HepG2 (cell line): ENCODE data around the gene GRHPR. TPM values are rescaled to one million over a fixed set of nuclear protein-coding genes. Genes with fewer than 3 reads are reported as not detected.

Experiments used
- AKAP8 ChIP-seq: sonication (generic); formaldehyde crosslinking; IDR thresholded peaks from 2 replicates; pipeline ENCODE4 v1.5.1; 2020; ENCODE audit warnings: mild to moderate bottlenecking, missing genetic modification reagents
- ASH2L ChIP-seq: fragments of 300-600, 200-600 bp; sonication (generic); IDR thresholded peaks from 2 replicates; pipeline ENCODE4 v1.7.0; 2017; ENCODE audit warnings: low read depth, mild to moderate bottlenecking, moderate library complexity, mixed read lengths, low read length; ENCODE audit not compliant: insufficient read length
- ATF7 ChIP-seq, 2 experiments: fragments of 450-650 bp in 1 of 2; sonication (generic) in 1 of 2; formaldehyde crosslinking in 1 of 2; IDR thresholded peaks; 2 replicates each; pipeline versions ENCODE4 v1.4.0 to v1.6.1; 2016 to 2020; ENCODE audit warnings: antibody characterized with exemption in 1 of 2, mild to moderate bottlenecking in 1 of 2, missing genetic modification reagents in 1 of 2
- BCL6 ChIP-seq: IDR thresholded peaks from 2 replicates; pipeline ENCODE4 v1.6.1; 2016; ENCODE audit warnings: missing genetic modification reagents, missing compliant biosample characterization
- CCAR2 ChIP-seq: fragments of 200-400 bp; formaldehyde crosslinking; optimal IDR thresholded peaks from 2 replicates; pipeline ENCODE3; 2018; ENCODE audit warnings: low read depth, mild to moderate bottlenecking, low read length, moderate library complexity
- EP300 ChIP-seq, 3 experiments: sonication (generic) in 1 of 3; formaldehyde crosslinking in 1 of 3; IDR thresholded peaks; 2 replicates each; pipeline versions ENCODE4 v1.5.1 to v1.6.1; 2011 to 2020; ENCODE audit warnings: low read depth in 2 of 3, low read length in 2 of 3, borderline replicate concordance in 1 of 3, improper control_type of control experiment in 1 of 3, mild to moderate bottlenecking in 1 of 3, missing genetic modification reagents in 1 of 3, moderate library complexity in 1 of 3
- GATA4 ChIP-seq: sonication (generic); IDR thresholded peaks from 2 replicates; pipeline ENCODE4 v1.6.1; 2016; ENCODE audit warnings: antibody characterized with exemption, low read depth, borderline replicate concordance
- HDAC1 ChIP-seq: sonication (generic); formaldehyde crosslinking; IDR thresholded peaks from 2 replicates; pipeline ENCODE4 v1.5.1; 2020; ENCODE audit warnings: mild to moderate bottlenecking, missing genetic modification reagents
- NAIF1 ChIP-seq: sonication (generic); formaldehyde crosslinking; IDR thresholded peaks from 2 replicates; pipeline ENCODE4 v1.5.0; 2020; ENCODE audit warnings: mild to moderate bottlenecking, missing genetic modification reagents, borderline replicate concordance
- ONECUT2 ChIP-seq: sonication (generic); formaldehyde crosslinking; IDR thresholded peaks from 2 replicates; pipeline ENCODE4 v1.4.0; 2020; ENCODE audit warnings: missing genetic modification reagents
- POLR2A ChIP-seq, 2 experiments: IDR thresholded peaks; 2 replicates each; pipeline ENCODE4 v1.6.1; 2011; ENCODE audit warnings: low read depth in 2 of 2, low read length in 2 of 2, mild to moderate bottlenecking in 1 of 2, moderate library complexity in 1 of 2; ENCODE audit not compliant: insufficient read depth in 1 of 2
- RARA ChIP-seq: IDR thresholded peaks from 2 replicates; pipeline ENCODE4 v1.6.1; 2016; ENCODE audit warnings: missing genetic modification reagents, missing compliant biosample characterization
- SRY ChIP-seq: sonication (generic); formaldehyde crosslinking; IDR thresholded peaks from 2 replicates; pipeline ENCODE4 v1.8.0; 2022; ENCODE audit warnings: mild to moderate bottlenecking, missing genetic modification reagents
- ZFX ChIP-seq: sonication (generic); formaldehyde crosslinking; IDR thresholded peaks from 2 replicates; pipeline ENCODE4 v1.4.0; 2020; ENCODE audit warnings: mild to moderate bottlenecking, low read depth, missing genetic modification reagents, moderate library complexity
- ZNF33A ChIP-seq: sonication (generic); formaldehyde crosslinking; IDR thresholded peaks from 2 replicates; pipeline ENCODE4 v1.5.1; 2020; ENCODE audit warnings: missing genetic modification reagents, mild to moderate bottlenecking, moderate library complexity, borderline replicate concordance
- ZNF501 ChIP-seq: sonication (generic); formaldehyde crosslinking; IDR thresholded peaks from 2 replicates; pipeline ENCODE4 v1.5.1; 2020; ENCODE audit warnings: mild to moderate bottlenecking, moderate library complexity, missing genetic modification reagents
- ZNF510 ChIP-seq: sonication (generic); formaldehyde crosslinking; IDR thresholded peaks from 2 replicates; pipeline ENCODE4 v1.4.0; 2020; ENCODE audit warnings: low read depth, mild to moderate bottlenecking, missing genetic modification reagents
- ZNF563 ChIP-seq: sonication (generic); formaldehyde crosslinking; IDR thresholded peaks from 2 replicates; pipeline ENCODE4 v1.8.0; 2022; ENCODE audit warnings: mild to moderate bottlenecking, moderate library complexity, missing genetic modification reagents
- ZNF652 ChIP-seq: IDR thresholded peaks from 2 replicates; pipeline ENCODE4 v1.6.1; 2016; ENCODE audit warnings: low read depth, borderline replicate concordance
- ZNF720 ChIP-seq: sonication (generic); formaldehyde crosslinking; IDR thresholded peaks from 2 replicates; pipeline ENCODE4 v1.4.0; 2020; ENCODE audit warnings: missing genetic modification reagents
- ZNF724P ChIP-seq: sonication (generic); formaldehyde crosslinking; IDR thresholded peaks from 2 replicates; pipeline ENCODE4 v1.8.0; 2022; ENCODE audit warnings: missing genetic modification reagents, borderline replicate concordance
- ZNF83 ChIP-seq: sonication (generic); formaldehyde crosslinking; IDR thresholded peaks from 2 replicates; pipeline ENCODE4 v1.4.0; 2020; ENCODE audit warnings: missing genetic modification reagents, mild to moderate bottlenecking, borderline replicate concordance
- polyA plus RNA-seq, 8 experiments: library from polyadenylated mRNA; depleted of rRNA in 3 of 8; stranded (reverse) in 7 of 8; unstranded in 1 of 8; fragments of >200 nt; fragmentation: Illumina TruSeq in 4 of 8; extraction: Trizol in 4 of 8; gene quantifications; 2 replicates each; pipeline versions ENCODE4 v1.2.1 to v1.2.3, GENCODE V29; 2011 to 2016; ENCODE audit warnings: low read depth in 4 of 8, missing spikeins in 1 of 8, mixed read lengths in 1 of 8; ENCODE audit not compliant: insufficient read depth in 1 of 8
- total RNA-seq, 5 experiments: library from RNA; depleted of rRNA; stranded (reverse); fragments of >200 nt; fragmentation: Illumina TruSeq; extraction: Trizol; gene quantifications; 2 replicates each; pipeline ENCODE4 v1.2.3, GENCODE V29; 2016; ENCODE audit warnings: low read depth in 1 of 5
- TF ChIP-seq, protein P1 (sequence below), 2 experiments: sonication (generic) in 1 of 2; formaldehyde crosslinking in 1 of 2; IDR thresholded peaks; 2 replicates each; pipeline versions ENCODE4 v1.5.1 to v1.6.1; 2011 to 2020; ENCODE audit warnings: borderline replicate concordance in 1 of 2, low read depth in 1 of 2, low read length in 1 of 2, mild to moderate bottlenecking in 1 of 2, missing genetic modification reagents in 1 of 2, moderate library complexity in 1 of 2
- TF ChIP-seq, protein P2 (sequence below): fragments of 450-650 bp; IDR thresholded peaks from 2 replicates; pipeline ENCODE4 v1.6.1; 2017
- TF ChIP-seq, protein P3 (sequence below): sonication (generic); formaldehyde crosslinking; IDR thresholded peaks from 2 replicates; pipeline ENCODE4 v1.9.0; 2021; ENCODE audit warnings: missing genetic modification reagents, mild to moderate bottlenecking, borderline replicate concordance

Gene GRHPR
- total and polyA plus RNA-seq, 2 of the 13 experiments (the other 11 are each of a cell fraction or from before 2014, with no cell fraction given) = 113 to 115 TPM

DNA sequence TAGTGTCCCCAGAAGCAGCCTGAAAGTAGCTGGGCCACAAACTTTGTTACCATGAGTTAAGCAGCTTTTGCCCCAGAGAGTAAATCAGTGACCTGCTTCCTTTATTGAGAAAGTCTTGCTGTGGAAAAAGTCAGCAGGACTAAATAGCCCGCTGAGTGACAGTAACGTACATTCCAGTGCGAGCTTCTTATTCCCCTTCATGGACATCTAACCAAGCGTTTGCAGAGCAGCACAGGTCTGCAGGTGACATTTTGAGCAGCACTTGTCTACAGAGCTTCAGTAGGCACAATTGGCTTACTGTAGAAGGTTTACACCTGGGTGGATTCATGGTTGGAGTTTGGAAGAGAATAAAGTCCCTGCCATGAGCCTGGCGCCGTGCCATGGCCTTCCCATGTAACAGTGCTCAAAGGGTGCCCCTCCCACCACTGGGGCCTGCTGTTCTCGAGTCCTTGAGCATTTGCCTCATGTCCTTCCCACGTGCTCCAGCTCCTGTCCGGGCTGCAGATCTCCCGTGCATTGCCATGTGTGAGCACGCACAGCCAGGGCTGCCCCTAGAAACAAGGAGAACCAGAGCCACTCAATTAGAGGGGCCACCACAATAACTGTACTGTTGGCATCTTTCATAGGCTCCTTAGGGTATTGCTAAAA is 41.3 kb upstream of the GRHPR start (continued):
- TF ChIP-seq NAIF1 (CRISPR knock-in tag) = no peak
- TF ChIP-seq ZNF720 (CRISPR knock-in tag) = no peak
- TF ChIP-seq, protein P1, sequence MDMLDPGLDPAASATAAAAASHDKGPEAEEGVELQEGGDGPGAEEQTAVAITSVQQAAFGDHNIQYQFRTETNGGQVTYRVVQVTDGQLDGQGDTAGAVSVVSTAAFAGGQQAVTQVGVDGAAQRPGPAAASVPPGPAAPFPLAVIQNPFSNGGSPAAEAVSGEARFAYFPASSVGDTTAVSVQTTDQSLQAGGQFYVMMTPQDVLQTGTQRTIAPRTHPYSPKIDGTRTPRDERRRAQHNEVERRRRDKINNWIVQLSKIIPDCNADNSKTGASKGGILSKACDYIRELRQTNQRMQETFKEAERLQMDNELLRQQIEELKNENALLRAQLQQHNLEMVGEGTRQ (IDR thresholded peaks at IDR 0.05; ENCODE audit: low read depth, low read length) = no peak
- TF ChIP-seq, protein P1 (CRISPR knock-in tag; IDR thresholded peaks at IDR 0.05; ENCODE audit: borderline replicate concordance) = no peak
- TF ChIP-seq ZNF33A (CRISPR knock-in tag) = no peak
- TF ChIP-seq ATF7 (IDR thresholded peaks at IDR 0.05) = no peak
- no peak for TF ChIP-seq ATF7 (CRISPR knock-in tag; IDR thresholded peaks at IDR 0.05)
- TF ChIP-seq ONECUT2 (CRISPR knock-in tag) = 0 out of 2 replicates have a peak, but pooled peaks have one; percentile 27
- TF ChIP-seq ZNF563 = no peak; the same call in 1 of the 2 replicates
- TF ChIP-seq ZNF652 (CRISPR knock-in tag) = no peak; the same call in 1 of the 2 replicates
- peak; percentile 74 for TF ChIP-seq HDAC1 (CRISPR knock-in tag)
- no peak for TF ChIP-seq GATA4
- no peak for TF ChIP-seq ZNF510 (CRISPR knock-in tag)
- TF ChIP-seq CCAR2 = no peak
- TF ChIP-seq ZNF501 (CRISPR knock-in tag) = 0 out of 2 replicates have a peak, but pooled peaks have one; percentile 27
- no peak for TF ChIP-seq AKAP8 (CRISPR knock-in tag)
- TF ChIP-seq ZNF83 (CRISPR knock-in tag) = no peak
- TF ChIP-seq BCL6 (CRISPR knock-in tag) = peak; percentile 34; the same call in 1 of the 2 replicates
- no peak for TF ChIP-seq POLR2A (IDR thresholded peaks at IDR 0.05; ENCODE audit: insufficient read depth in 1 of 2, low read depth in 2 of 2, low read length in 2 of 2)
- TF ChIP-seq EP300 (IDR thresholded peaks at IDR 0.05; ENCODE audit: low read depth in 2 of 2, low read length in 2 of 2) = 0 out of 4 replicates have a peak, but pooled peaks of 1 of the 2 experiments have one; percentile 12
- TF ChIP-seq EP300 (CRISPR knock-in tag; IDR thresholded peaks at IDR 0.05; ENCODE audit: borderline replicate concordance) = no peak; the same call in 1 of the 2 replicates
- no peak for TF ChIP-seq ASH2L
- TF ChIP-seq ZNF724P (CRISPR knock-in tag) = no peak
- TF ChIP-seq ZFX (CRISPR knock-in tag) = peak; percentile 89
- TF ChIP-seq SRY = peak; percentile 69; the same call in 1 of the 2 replicates
- 0 out of 2 replicates have a peak, but pooled peaks have one; percentile 22 for TF ChIP-seq RARA (CRISPR knock-in tag)
- TF ChIP-seq, protein P2, sequence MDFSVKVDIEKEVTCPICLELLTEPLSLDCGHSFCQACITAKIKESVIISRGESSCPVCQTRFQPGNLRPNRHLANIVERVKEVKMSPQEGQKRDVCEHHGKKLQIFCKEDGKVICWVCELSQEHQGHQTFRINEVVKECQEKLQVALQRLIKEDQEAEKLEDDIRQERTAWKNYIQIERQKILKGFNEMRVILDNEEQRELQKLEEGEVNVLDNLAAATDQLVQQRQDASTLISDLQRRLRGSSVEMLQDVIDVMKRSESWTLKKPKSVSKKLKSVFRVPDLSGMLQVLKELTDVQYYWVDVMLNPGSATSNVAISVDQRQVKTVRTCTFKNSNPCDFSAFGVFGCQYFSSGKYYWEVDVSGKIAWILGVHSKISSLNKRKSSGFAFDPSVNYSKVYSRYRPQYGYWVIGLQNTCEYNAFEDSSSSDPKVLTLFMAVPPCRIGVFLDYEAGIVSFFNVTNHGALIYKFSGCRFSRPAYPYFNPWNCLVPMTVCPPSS = no peak
- TF ChIP-seq, protein P3, sequence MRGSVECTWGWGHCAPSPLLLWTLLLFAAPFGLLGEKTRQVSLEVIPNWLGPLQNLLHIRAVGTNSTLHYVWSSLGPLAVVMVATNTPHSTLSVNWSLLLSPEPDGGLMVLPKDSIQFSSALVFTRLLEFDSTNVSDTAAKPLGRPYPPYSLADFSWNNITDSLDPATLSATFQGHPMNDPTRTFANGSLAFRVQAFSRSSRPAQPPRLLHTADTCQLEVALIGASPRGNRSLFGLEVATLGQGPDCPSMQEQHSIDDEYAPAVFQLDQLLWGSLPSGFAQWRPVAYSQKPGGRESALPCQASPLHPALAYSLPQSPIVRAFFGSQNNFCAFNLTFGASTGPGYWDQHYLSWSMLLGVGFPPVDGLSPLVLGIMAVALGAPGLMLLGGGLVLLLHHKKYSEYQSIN = no peak
